Measurements from ENCODE around the gene LRCOL1.

LRCOL1 gene

DNA sequence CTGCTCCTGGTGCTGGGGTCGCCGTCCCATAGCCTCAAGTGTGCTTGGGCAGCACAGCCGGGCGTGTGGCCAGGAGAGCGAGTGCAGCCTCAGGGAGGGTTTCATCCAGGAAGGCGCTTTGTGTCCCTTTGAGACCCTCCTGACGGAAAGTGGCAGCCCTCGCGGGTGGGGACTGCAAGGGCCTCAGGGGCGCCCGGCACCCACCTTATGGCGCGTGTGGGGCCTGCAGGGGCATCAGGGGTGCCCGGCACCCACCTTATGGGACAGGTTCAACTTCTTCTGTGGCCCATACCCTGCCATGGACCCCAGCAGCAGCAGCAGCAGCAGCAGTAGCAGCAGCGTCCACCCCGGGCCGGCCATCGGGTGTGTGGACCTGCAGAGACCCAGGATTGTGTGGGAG is 4.5 kb downstream of the LRCOL1 start:
- TF ChIP-seq CTCF (IDR thresholded peaks at IDR 0.05; ENCODE audit: low read depth, low read length) (no peak), EZH2phosphoT487 (IDR thresholded peaks at IDR 0.05; ENCODE audit: low read depth) (no peak)
- H3K9ac ChIP-seq (ENCODE audit: low read length): no peak overlapping the region
- H3K27me3 ChIP-seq (ENCODE audit: low read depth, low read length): no peaks in the 10 kb centered on the region
- no peaks in the 10 kb centered on the region for H3K36me3 ChIP-seq (replicated peaks; ENCODE audit: low read depth, low read length)
- H3K4me2 ChIP-seq (ENCODE audit: low read length): no peak overlapping the region
- no peaks in the 10 kb centered on the region for H3K9me3 ChIP-seq (ENCODE audit: insufficient read depth, low read length)
- no peak overlapping the region for H3K27ac ChIP-seq (ENCODE audit: low read length)
- no peak overlapping the region for H3K4me3 ChIP-seq (ENCODE audit: low read length)
- H3K4me1 ChIP-seq (ENCODE audit: low read length): no peaks in the 10 kb centered on the region
- H3K79me2 ChIP-seq (ENCODE audit: low read length): no peaks in the 10 kb centered on the region
- no peaks in the 10 kb centered on the region for H4K20me1 ChIP-seq (ENCODE audit: insufficient read depth, low read length)
- H2AFZ ChIP-seq (ENCODE audit: low read depth, low read length): no peak overlapping the region

DNA sequence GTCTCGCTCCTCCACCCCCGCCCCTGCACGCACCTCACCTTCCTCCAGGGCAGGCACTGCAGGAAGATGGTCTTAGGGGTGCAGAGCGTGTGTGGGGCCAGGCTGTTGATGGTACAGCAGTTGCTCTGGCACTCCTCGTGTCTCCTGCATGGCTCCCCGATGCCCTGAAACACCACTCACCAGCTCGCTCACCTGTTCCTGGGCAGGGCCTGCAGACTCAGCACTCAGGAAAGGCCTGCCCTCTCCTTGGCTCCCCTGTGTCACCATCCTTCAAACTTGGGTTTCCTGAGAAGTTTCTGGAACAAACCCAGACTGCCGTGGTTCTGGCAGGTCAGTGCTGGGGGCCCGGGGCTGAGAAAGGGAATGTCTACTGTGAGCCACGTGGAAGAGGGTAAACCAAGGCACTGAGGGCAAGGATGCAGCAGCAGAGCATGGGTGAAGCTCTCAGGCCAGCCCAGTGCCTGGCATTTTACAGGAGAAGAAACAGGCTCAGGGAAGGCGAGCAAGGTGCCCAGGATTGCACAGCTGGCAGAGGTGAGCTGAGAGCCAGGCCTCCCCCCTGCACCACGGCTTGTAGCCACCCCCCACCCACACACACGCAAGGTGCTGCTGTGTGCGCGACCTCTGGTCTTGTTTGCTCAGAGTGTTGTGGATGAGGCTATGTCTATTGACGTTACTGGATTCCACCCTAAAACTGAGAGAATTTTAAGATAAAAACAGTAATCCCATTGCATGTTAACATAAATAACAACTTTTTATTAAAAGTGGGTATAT is 5.5 kb downstream of the LRCOL1 start:
- no peak overlapping the region for H3K27ac ChIP-seq (ENCODE audit: low read length)
- no peak overlapping the region for H3K4me3 ChIP-seq (ENCODE audit: low read length)
- H3K4me1 ChIP-seq (ENCODE audit: low read length): no peaks in the 10 kb centered on the region
- H3K27me3 ChIP-seq (ENCODE audit: low read depth, low read length): no peaks in the 10 kb centered on the region
- H3K9ac ChIP-seq (ENCODE audit: low read length): no peak overlapping the region
- H2AFZ ChIP-seq (ENCODE audit: low read depth, low read length): no peak overlapping the region
- H4K20me1 ChIP-seq (ENCODE audit: insufficient read depth, low read length): no peaks in the 10 kb centered on the region
- TF ChIP-seq EZH2phosphoT487 (IDR thresholded peaks at IDR 0.05; ENCODE audit: low read depth) (no peak), CTCF (IDR thresholded peaks at IDR 0.05; ENCODE audit: low read depth, low read length) (no peak)
- no peak overlapping the region for H3K4me2 ChIP-seq (ENCODE audit: low read length)
- H3K79me2 ChIP-seq (ENCODE audit: low read length): no peaks in the 10 kb centered on the region
- no peaks in the 10 kb centered on the region for H3K36me3 ChIP-seq (replicated peaks; ENCODE audit: low read depth, low read length)
- H3K9me3 ChIP-seq (ENCODE audit: insufficient read depth, low read length): no peaks in the 10 kb centered on the region

- Histone ChIP-seq H3K4me2 (ENCODE audit: low read length) (no peak overlapping the region), H3K9me3 (ENCODE audit: insufficient read depth, low read length) (no peaks in the 10 kb centered on the region), H4K20me1 (ENCODE audit: insufficient read depth, low read length) (no peaks in the 10 kb centered on the region), H3K27ac (ENCODE audit: low read length) (no peak overlapping the region), H3K36me3 (replicated peaks; ENCODE audit: low read depth, low read length) (no peaks in the 10 kb centered on the region), H2AFZ (ENCODE audit: low read depth, low read length) (no peak overlapping the region), H3K9ac (ENCODE audit: low read length) (no peak overlapping the region), H3K4me1 (ENCODE audit: low read length) (no peaks in the 10 kb centered on the region), H3K27me3 (ENCODE audit: low read depth, low read length) (no peaks in the 10 kb centered on the region), H3K79me2 (ENCODE audit: low read length) (no peaks in the 10 kb centered on the region), H3K4me3 (ENCODE audit: low read length) (no peak overlapping the region)
- TF ChIP-seq EZH2phosphoT487 (IDR thresholded peaks at IDR 0.05; ENCODE audit: low read depth) (no peak), CTCF (IDR thresholded peaks at IDR 0.05; ENCODE audit: low read depth, low read length) (no peak)
Measured at GRCh38 chr12:132604151-132604618, 6.2 kb downstream of the LRCOL1 start.

DNA sequence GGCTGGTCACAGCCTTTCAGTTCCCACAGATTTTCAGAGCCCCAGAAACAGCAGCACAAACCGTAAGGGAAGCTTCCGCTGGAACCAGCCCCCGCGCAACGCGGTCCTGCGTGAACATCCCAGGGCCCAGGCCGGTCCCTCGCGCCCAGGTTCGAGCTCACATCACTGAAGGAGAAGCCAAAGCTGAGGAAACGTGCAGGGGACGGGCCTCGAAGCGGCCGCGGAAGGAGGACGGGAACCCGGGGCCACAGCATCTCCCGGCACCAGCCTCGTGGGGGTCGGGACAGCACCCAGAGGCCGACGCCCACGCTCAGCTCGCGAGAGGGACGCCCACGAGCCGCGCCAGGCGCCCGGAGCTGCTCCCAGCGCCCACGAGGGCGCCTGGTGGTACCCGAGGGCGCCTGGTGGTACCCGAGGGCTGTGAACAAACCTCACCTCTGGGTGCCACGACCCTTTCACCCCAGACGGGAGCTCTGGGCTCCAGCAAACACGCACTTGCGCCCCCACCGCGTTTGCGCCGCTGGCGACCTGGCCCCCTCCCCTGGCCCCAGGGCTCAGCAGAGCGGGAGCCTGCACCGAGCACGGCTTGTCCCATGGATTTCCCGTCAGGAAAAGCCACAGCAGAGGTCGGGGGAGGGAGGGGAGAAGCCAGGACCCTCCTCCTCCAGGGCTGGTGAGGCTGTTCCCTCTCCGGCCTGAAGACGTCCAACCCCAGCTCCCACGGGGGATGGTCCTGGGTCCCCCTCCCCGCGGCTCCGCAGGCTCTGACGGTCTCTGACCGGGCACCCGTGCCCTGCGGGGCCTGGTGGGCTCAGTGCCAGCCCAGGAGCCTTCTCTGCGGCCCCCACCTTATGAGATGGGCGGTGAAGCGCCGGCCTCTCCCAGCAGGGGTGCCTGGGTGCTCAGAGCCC is 6.9 kb downstream of the LRCOL1 start:
- H4K20me1 ChIP-seq (ENCODE audit: insufficient read depth, low read length): no peaks in the 10 kb centered on the region
- H3K27me3 ChIP-seq (ENCODE audit: low read depth, low read length): no peaks in the 10 kb centered on the region
- no peaks in the 10 kb centered on the region for H3K4me1 ChIP-seq (ENCODE audit: low read length)
- no peaks in the 10 kb centered on the region for H3K9me3 ChIP-seq (ENCODE audit: insufficient read depth, low read length)
- no peak overlapping the region for H2AFZ ChIP-seq (ENCODE audit: low read depth, low read length)
- TF ChIP-seq EZH2phosphoT487 (IDR thresholded peaks at IDR 0.05; ENCODE audit: low read depth) (no peak), CTCF (IDR thresholded peaks at IDR 0.05; ENCODE audit: low read depth, low read length) (no peak)
- H3K9ac ChIP-seq (ENCODE audit: low read length): no peak overlapping the region
- no peak overlapping the region for H3K4me3 ChIP-seq (ENCODE audit: low read length)
- no peak overlapping the region for H3K27ac ChIP-seq (ENCODE audit: low read length)
- no peak overlapping the region for H3K4me2 ChIP-seq (ENCODE audit: low read length)
- H3K79me2 ChIP-seq (ENCODE audit: low read length): no peaks in the 10 kb centered on the region
- no peaks in the 10 kb centered on the region for H3K36me3 ChIP-seq (replicated peaks; ENCODE audit: low read depth, low read length)
